HG02571 (cell line): Measurements from ENCODE around the gene IER5.

Experiments used
- ATAC-seq: cut with Tn5 transposase; IDR thresholded peaks from one replicate; pipeline ENCODE4 v1.9.1; 2021; ENCODE audit warnings: mild to moderate bottlenecking, moderate library complexity; ENCODE audit not compliant: unreplicated experiment

IER5 gene

DNA sequence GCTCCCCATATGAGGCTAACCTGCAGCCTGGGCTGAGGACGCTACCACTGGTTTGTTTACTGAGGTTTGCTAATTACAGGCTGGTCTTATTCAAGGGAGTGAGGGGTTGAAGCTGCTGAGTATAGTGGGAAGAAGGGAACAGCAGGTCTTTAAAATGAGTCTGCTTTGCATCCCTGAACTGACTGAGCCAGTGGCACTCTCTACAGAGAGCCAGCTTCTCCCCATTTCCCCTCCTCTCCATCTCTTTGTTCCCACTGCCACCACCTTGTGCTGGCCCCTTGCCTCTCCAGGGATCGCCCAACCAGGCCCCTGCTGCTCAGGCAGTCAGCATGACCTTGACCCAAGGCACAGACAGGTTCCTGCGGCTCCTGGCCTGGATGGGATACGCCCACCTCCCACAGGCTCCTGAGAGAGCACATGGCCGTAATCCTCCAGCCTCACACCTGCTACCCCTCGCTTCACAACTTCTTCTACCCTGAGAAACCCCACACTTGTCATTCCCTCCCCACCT lies 45.0 kb downstream of the IER5 start:
- no peak for ATAC-seq

DNA sequence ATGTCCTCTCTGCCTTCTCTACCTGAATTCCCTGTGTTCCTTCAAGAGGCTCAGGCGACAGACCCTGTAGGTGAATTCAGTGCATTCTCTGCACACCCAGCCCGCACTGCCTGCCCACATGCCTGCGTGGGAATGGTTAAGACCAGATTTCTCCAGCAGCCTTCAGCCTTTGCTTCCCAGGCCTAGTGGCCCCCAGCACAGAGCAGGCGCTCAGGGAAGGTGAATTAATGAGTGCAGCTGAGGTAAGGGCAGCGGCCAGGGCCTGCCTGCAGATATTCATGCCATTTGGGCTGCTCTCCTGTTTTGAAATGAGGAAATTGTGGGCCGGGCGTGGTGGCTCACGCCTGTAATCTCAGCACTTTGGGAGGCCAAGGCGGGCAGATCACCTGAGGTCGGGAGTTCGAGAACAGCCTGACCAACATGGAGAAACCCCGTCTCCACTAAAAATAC lies 45.5 kb downstream of the IER5 start:
- ATAC-seq, result no peak

DNA sequence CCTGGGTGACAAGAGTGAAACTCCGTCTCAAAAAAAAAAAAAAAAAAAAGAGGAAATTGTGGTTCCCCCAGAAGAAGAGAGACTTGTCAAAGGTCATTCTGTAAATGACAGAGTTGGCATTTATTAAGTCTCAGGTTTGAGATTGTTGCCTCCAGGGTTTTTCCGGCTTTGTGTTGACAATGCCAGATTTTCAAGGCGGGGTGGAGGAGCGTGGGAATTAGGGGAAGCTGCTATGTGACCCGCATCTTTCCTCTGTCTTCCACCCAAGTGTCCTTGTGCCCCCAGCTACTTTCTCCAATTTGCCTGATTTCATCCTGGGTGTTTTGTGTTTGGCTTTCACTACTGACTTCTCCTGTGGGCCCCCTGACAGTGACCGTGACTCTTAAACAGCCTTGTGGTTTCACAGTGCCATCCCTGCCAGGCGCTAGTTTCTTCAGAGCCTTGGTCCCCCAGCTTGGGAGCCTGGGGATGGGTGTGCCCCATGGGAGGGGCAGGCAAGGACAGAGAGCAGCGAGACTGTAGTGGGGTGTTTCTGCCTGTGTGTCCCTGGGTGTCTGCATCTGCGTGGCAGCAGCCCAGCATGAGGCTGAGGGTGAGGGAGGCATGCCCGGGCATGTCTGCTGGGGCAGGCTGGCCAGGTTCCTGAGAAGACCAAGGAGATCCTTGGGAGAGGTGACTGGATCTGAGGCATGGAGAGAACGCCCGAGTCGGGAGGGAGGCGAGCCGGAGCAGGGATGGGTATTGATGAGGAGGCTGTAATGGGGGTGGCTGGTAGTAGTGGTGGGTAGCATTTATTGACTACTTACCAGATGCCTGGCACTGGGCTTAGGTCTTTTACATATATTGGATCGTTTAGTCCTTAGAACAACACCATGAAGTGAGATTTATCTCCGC lies 46.3 kb downstream of the IER5 start:
- ATAC-seq, result no peak

DNA sequence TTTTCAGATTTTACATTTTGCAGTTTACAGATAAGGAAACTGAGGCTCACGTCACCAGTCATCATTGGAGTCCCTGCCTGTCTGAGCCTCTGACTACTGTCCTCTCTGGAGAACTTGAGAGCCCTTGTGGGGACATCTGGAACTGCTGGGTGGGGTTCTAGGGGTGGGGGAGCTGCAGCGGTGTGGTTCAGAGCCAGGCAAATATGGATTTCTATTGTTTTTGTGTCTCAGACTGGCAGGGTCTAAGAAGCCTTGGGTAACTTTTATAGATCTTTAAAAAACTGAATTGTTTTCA lies 46.9 kb downstream of the IER5 start:
- ATAC-seq, result no peak

DNA sequence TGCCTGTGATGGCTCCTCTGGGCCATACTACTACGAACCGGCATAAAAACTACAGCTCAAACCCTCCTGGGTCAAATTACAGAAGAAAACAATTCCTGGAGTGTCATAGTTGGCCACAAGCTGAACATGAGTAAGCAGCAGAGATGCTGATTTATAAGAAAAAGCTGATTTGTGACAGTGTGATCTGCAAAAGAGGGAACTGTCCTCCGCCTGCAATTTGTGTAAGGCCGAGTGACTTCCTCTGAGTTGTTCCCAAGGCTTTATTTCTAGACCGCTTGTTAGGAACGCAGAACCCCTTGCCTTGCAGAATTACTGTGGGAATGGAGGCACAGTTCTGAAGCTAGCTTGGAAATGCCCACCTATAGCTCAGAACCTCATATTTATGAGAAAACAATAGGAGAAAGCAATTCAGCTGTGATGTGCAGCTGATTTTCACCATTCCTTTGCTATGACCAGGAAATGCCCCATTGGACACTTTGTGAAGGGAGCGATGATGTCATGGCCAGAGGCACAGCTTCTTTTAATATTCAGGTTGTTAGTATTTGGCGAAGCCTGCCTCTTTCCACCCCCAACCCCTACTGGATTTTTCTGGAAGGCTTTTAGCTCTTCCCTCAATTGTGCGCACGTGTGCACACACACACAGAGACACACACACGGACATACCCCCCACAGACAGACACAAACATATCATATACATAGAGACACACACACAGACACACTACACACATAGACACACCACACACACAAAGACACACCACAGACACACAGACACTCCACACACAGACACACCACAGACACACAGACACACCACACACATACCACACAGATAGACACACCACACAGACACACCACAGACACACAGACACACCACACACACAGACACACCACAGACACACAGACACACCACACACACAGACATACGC lies 47.6 kb downstream of the IER5 start:
- no peak for ATAC-seq

DNA sequence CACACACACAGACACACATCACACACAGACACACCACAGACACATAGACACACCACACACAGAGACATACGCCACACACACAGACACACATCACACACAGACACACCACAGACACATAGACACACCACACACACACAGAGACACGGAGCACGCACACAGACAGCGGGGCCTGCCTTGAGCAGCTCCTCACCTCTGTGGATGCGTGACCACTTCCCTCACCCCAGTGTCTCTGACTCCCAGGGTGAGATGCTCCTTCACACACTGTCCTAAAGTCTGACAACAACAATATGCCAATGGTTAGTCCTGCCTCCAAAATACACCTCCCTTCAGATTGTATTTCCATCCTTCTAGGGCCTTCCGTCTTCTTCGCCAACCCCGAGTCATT lies 48.2 kb downstream of the IER5 start:
- no peak for ATAC-seq

DNA sequence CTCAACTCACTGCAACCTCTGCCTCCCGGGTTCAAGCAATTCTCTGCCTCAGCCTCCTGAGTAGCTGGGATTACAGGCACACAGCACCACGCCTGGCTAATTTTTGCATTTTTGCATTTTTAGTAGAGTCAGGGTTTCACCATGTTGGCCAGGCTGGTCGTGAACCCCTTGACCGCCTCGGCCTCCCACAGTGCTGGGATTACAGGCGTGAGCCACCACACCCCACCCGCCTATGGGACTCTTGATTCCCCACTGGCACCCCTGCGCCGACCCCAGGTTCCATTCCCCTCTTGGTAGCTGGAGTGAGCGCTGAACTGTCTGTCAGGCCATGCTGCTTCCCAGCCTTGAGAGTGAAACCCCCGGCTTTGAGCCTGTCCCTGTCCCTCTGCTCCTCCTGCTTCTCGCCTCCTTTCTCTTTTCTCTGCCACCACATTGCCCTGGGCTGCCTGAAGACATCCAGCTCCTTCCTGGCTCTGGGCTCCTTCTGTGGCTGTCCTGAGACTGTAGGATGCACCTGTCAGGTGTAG lies 48.8 kb downstream of the IER5 start:
- ATAC-seq, result no peak

DNA sequence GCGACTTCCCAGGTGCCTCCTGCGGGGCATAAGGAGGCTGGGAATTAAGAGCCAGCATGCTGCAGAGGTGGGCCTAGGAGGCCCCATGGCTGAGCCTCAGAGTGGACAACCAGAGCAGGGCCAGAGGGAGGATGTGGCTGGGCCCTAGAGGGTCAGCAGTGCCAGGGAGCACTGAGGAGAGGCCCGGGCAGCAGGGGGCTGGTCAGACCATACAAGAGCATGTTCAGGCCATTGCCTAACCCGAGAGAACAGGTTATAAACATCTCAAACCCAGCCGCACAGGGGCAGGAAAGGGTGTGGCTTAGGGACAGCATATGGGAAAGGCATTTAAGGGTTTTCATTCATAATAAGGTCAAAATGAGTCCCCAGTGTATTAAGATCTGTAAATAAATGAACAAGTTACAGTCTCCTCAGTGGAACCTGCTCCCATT lies 51.1 kb downstream of the IER5 start:
- no peak for ATAC-seq

DNA sequence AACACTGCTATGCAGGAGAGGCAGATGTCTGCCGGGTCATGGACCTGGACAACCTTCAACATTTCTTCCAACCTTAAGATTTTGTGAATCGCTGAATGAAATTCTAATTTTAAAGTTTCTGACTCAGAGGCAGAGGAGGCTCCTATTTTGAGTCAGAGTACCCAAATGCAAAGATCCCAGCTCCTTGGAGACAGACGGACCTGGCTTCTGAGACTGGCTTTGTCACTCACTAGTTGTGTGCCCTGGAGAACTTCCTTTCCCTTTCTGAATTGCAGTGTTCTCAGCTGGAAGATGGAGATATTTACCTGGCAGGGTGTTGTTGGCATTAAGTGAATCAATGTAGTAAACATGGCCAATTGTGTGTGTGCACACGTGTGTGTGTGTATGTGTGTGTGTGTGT lies 51.9 kb downstream of the IER5 start:
- ATAC-seq, result no peak

DNA sequence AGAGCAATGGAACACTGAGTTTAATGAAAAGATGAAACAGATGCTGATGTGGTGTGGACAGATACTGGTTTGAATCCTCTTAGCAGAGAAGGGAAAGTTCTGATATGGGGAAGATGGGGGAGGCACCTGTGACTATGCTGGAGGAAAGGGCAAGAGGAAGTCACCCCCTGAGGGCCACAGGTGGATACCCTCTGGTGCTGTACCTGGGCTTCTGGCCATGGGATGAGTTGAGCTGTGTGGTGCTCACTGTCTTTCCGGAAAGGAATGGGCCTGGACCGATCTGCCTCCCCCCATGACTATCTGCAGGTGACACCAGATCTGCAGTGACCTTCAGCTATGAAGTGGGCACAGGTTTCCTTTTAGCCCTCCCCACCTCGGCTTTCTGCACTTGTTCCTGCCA lies 52.4 kb downstream of the IER5 start:
- ATAC-seq, result no peak

DNA sequence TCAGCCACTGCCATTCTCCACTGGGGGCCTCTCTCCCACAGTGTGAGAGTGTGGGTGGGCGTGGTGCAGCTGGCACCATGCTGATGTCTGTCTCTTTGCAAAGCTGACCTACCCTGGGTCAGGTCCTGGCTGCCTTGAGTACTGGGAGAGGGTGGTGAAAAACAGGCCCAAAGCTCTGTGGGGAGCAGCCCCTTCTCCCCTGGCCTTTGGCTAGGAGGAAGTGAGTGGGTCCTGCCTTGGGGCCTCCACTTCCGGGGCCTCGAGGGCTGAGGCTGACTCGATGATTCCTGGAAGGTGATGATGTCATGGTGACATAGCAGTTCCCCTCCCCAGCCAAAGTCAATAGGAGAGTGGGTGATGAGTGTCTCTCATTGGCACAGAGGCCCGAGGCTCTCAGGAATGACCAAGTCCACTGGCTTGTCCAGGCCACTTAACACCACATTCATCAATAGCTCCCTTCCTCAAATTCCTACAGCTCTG lies 53.0 kb downstream of the IER5 start:
- no peak for ATAC-seq
